GM12875 (cell line): ENCODE results near the gene KCNIP1.

ENCODE experiments used
- H3K4me3 ChIP-seq: one replicate; pipeline ENCODE4 v1.5.1; 2011; ENCODE audit warnings: low read depth, low read length, control low read depth
- CTCF ChIP-seq: IDR thresholded peaks from 2 replicates; pipeline ENCODE4 v1.5.1; 2011; ENCODE audit warnings: low read depth, mild to moderate bottlenecking, control low read depth, inconsistent platforms, low read length, moderate library complexity, borderline replicate concordance; ENCODE audit not compliant: insufficient read depth

The KCNIP1 gene

GRCh38 chr5:170612256-170612678 lies 108.4 kb downstream of the KCNIP1 start:
- TF ChIP-seq CTCF = no peak
- no peak overlapping the region for H3K4me3 ChIP-seq

- H3K4me3 ChIP-seq = no peak overlapping the region
- TF ChIP-seq CTCF = no peak
Observed at GRCh38 chr5:170614065-170614490, 110.3 kb downstream of the KCNIP1 start.

GRCh38 chr5:170614720-170615119 lies 110.9 kb downstream of the KCNIP1 start:
- no peak for TF ChIP-seq CTCF
- H3K4me3 ChIP-seq = no peak overlapping the region

- H3K4me3 ChIP-seq = no peak overlapping the region
- TF ChIP-seq CTCF = no peak
Observed at GRCh38 chr5:170617533-170618490, 114.0 kb downstream of the KCNIP1 start.

- no peak for TF ChIP-seq CTCF
- H3K4me3 ChIP-seq = no peak overlapping the region
Observed at GRCh38 chr5:170619869-170620268, 116.0 kb downstream of the KCNIP1 start.

GRCh38 chr5:170622933-170623332 lies 119.1 kb downstream of the KCNIP1 start:
- no peak for TF ChIP-seq CTCF
- no peak overlapping the region for H3K4me3 ChIP-seq

GRCh38 chr5:170623576-170624181 lies 119.9 kb downstream of the KCNIP1 start:
- H3K4me3 ChIP-seq = no peak overlapping the region
- peak; percentile 68 for TF ChIP-seq CTCF
